GM18520 (cell line): ENCODE data around the gene ADRA2A.

Experiments
- ATAC-seq: cut with Tn5 transposase; IDR thresholded peaks from one replicate; pipeline ENCODE4 v1.9.1; 2021; ENCODE audit not compliant: unreplicated experiment

The ADRA2A gene

DNA sequence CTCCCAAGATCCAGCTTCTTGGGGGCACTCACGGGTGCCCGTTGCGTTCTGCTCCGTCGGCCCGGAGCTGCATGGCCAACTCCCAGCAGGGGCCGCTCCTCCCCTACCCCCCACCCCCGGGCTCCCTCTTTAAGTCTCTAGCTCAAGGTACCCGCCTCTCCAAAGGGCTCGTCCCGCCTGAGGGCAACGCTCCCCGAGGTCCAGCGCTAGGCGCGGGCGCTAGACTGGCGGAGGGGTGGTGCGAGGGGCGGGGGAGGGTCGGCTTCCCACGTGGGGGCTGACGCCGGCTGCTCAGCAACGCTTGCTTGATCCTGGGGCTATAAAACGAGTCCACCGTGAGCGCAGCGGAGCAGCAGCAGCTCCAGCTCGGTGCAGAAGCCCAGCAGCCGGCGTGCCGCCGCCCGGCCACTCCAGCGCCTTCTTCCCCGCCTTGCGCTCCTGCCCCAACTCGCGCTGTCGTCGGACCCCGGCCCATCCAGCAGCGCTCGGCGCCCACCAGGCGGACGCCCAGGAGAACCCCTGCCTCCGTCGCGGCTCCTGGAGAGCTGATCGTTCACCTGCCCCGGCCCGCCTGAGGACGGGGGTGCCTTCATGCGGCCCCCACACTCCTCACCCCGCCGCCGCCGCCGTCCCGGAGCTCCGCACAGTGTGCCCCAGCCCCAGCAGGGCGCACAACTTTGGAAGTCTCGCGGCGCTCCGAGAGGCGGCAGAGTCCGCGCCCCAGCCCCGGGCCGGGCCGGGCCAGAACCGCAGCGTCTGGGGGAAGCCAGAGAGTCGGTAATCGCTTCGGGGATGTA lies at the start of gene ADRA2A:
ADRA2A (plus strand) TSS at position 348 of the 797 bp plus-strand sequence. CDS start 968 bp downstream, outside the sequence.
- no peak for ATAC-seq

DNA sequence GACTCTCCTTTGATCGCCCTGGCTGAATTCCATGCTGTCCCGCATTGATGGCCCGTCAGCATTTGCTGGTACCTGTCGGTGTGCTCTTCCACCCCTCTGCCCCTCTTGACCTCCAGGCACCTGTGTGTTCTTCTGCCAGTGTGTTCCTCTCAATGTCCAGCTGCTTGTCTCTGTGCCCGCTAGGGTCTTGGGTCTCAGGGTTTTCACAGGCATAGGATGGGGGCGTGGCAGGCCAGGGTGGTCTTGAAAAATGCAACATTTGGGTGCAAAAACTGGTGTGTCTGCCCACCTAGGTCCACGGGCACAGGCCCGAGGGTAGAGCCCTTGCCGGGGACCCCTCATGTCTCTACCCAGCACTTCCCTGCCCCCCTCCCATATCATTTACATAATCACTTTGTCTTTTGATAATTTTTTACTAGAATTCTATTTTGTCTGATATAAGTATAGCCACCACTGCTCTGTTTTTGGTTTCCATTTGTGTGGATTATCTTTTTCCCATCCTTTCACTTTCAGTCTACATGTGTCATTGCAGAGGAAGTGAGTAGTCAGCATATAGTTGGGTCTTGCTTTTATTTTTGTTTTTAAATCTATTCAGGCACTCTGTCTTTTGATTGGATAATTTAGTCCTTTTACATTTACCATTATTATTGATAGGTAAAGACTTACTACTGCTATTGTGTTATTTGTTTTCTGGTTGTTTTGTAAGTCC lies 46.6 kb upstream of the ADRA2A start:
- ATAC-seq = no peak

- no peak for ATAC-seq
Measured at GRCh38 chr10:111034598-111035310, 42.1 kb upstream of the ADRA2A start.

DNA sequence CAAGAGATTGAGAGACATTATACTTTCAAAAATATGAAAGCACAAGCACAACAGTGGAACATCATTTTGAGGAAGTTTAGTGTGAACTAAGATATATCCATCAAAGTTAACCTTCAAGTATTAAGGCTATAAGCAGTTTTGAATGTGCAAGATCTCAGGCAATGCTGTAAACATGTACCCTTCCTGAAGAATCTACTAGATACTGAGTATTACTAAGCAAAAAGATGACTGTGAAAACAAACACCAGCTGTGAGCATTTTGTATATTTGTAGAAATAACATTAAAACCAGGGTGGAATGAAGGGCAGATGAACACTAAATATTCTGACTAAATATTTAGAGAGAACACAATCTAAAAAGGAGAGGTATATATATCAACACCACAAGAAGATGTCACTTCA lies 41.3 kb upstream of the ADRA2A start:
- no peak for ATAC-seq

DNA sequence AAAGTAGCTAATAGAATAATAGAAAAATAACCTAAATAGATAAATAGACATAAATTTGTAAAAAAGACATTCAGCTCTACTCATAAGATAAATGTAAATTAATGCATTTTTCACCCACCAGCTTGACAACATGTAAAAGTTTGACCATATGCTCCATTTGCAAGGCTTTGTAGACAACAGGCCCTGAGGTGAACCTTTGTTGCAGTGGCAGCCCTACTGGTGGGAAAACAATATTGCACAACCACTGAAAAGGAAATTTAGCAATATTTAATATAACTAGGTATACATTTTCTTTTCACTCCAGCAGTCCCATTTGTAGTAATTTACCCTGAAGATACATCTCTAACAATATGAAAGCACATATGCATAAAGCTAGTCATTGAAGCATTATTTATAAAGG lies 39.0 kb upstream of the ADRA2A start:
- ATAC-seq = no peak

- no peak for ATAC-seq
Measured at GRCh38 chr10:111039522-111039921, 37.3 kb upstream of the ADRA2A start.

GRCh38 chr10:111057006-111057405 lies 19.8 kb upstream of the ADRA2A start:
- ATAC-seq = no peak

- no peak for ATAC-seq
Measured at GRCh38 chr10:111063471-111063870, 13.4 kb upstream of the ADRA2A start.

DNA sequence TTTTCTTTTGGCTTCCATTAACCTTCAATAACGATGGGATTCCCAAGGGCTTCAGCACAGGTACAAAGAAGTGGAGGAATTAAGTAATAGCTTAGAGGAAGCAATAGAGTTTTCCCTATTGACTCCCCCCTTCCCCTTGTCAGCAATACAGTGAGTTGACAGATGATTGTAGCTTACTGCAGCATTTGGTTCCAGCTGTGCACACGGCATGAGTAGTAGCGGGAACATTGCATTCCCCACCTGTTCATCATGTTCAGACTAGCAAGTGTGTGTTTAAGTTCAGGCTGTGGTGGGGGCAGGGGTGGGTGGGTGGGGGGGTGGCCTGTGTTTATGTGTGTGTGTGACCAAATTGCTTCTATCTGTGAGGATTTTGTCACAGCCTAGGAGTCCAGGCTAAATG lies 4.6 kb upstream of the ADRA2A start:
- ATAC-seq = no peak

GRCh38 chr10:111075577-111076185 lies 1.1 kb upstream of the ADRA2A start:
- ATAC-seq = no peak

DNA sequence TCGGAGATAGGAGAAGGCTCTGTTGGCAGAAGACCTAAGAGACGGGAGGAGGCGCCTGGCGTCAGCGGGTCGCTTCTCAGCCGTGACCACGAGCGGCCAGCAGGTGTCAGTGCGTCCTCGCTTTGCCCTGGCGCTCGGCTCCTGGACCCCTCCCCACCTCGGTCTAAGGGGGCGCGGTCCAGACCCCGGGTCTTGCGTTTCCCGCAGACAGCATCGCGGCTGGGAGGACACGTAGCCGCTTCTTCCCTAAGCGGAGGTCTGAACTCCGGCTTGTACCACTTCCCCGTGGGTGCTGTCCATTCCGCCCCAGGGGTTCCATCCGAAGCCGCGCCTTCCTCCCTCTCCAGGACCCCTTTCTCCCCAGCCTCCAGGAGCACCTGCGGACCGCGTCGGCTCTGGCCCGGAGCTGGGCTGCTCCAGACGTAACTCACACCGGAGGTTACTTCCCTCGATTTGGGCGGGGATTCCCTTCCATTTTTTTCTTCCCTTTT lies 593 bp upstream of the ADRA2A start:
- ATAC-seq = peak; percentile 57

GRCh38 chr10:111077479-111077784 lies 603 bp downstream of the ADRA2A start:
- no peak for ATAC-seq

- ATAC-seq = no peak
Measured at GRCh38 chr10:111077785-111078504, 1.1 kb downstream of the ADRA2A start.

DNA sequence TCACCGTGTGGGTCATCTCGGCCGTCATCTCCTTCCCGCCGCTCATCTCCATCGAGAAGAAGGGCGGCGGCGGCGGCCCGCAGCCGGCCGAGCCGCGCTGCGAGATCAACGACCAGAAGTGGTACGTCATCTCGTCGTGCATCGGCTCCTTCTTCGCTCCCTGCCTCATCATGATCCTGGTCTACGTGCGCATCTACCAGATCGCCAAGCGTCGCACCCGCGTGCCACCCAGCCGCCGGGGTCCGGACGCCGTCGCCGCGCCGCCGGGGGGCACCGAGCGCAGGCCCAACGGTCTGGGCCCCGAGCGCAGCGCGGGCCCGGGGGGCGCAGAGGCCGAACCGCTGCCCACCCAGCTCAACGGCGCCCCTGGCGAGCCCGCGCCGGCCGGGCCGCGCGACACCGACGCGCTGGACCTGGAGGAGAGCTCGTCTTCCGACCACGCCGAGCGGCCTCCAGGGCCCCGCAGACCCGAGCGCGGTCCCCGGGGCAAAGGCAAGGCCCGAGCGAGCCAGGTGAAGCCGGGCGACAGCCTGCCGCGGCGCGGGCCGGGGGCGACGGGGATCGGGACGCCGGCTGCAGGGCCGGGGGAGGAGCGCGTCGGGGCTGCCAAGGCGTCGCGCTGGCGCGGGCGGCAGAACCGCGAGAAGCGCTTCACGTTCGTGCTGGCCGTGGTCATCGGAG lies 1.8 kb downstream of the ADRA2A start:
- ATAC-seq = no peak

DNA sequence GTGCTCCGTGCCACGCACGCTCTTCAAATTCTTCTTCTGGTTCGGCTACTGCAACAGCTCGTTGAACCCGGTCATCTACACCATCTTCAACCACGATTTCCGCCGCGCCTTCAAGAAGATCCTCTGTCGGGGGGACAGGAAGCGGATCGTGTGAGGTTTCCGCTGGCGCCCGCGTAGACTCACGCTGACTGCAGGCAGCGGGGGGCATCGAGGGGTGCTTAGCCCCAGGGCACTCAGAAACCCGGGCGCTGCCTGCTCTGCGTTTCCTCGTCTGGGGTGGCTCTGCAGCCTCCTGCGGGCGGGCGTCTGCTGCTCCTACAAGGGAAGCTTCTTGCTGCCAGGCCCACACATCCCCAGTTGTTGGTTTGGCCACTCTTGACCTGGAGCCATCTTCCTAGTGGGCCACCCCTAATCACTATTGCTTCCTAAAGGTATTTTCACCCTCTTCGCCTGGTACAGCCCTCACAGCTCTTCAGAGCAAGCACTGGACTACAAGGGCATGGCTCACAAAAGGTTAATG lies 2.5 kb downstream of the ADRA2A start:
- no peak for ATAC-seq

- ATAC-seq = no peak
Measured at GRCh38 chr10:111079781-111080180, 3.0 kb downstream of the ADRA2A start.

- ATAC-seq = no peak
Measured at GRCh38 chr10:111080224-111080623, 3.4 kb downstream of the ADRA2A start.

DNA sequence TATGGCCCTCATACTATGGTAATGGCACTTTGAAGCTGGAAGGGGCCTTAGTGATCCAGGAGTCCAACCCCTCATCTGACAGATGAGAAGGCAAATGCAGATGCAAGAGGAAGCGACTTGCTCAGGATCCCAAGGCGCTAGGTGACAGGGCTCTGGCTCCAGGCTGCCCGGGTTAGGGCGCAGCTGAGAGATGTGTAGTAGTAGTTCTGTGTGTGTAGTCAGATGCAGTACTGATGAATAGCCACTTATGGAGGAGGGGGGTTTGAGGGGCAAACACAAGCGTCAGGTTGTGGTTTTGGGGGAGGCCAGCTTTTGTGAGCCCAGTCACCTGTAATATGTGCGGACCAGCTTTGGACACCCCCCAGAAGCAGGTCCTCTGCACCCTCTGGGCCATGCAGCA lies 4.8 kb downstream of the ADRA2A start:
- no peak for ATAC-seq

DNA sequence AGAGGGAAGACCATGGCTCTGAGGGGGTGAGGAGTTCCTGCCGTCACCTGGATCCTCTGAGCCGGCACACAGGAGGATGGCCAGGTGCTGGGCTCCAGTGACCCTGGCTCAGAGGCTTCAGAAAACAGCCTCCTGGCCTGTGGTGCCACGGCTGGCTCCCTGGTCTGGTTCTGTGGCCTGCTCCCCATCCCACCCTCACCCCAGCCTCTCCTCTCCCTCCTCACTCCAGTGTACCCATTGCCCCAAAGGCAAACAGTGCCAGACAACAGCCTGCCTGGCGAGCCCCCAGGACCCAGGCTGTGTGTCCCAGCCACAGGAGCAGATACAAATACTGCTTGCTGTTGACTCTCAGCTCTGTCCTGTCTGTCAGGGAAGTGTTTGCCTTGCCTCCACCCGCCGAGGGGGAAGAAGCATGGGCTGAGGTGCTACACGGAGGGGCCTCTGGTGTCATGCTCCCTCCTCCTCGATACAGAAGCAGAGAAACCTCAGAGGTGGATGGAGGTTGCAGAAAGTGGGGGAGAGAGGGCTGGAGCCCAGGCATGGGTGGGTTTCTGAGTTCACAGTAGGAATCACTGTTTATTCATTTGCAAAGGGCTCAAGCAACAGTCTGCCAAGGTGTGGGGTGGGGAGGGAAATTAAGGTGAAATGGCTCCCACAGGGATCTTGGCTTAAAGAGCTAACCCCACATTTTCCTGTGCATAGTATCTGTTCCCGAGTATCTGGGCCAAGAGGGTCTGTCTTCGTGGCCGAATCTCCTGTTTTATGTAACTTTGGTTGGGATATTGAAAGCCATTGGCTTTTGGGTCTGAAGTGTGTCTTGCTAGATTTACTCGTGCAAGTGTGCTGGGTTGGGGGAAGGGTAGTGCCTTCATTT lies 5.5 kb downstream of the ADRA2A start:
- no peak for ATAC-seq
